Left colon (tissue), 2 donors: Measurements from ENCODE around the gene EPHA4. TPM values are rescaled to one million over a fixed set of nuclear protein-coding genes. Genes with fewer than 3 reads are reported as not detected.

Experiments used
- ATAC-seq: fragments of 200-7000 bp; cut with Tn5 transposase; one replicate; pipeline ENCODE4 v1.9.1; 2020; ENCODE audit warnings: mild to moderate bottlenecking, moderate library complexity
- DNase-seq, 2 donors: peaks; one replicate each; pipeline ENCODE4 v3.0.0-alpha.2; 2020
- intact Hi-C, 2 donors: fragments of 100-400 bp; cut with DNase I in 1 of 2; cut with micrococcal nuclease in 1 of 2; formaldehyde crosslinking; loops; one replicate each; pipeline versions ENCODE4 v1.11.2 to v1.14.0; 2022; cut with DNase I, micrococcal nuclease
- long read RNA-seq: library from polyadenylated mRNA; unstranded; transcript quantifications from one replicate; pipeline ENCODE4 v2.0.0, GENCODE V29; 2021
- total RNA-seq, 2 donors: library from RNA; stranded (reverse); fragmentation: NEBNext Ultra II Directional; extraction: Animal tissue kit (Norgen Biotek cat#: 25700); gene quantifications; one replicate each; pipeline ENCODE4 v1.2.1, GENCODE V29; 2021
- donor health status: DM: no; HTN: no; CAD: no.
- donor health status: DM: yes; HTN: yes; CAD: no.

The EPHA4 gene
- 10 to 100 TPM; 16.5 to 21.2 TPM for total RNA-seq
- long read RNA-seq, partial matches to known transcripts, result 0 of 1 reads
- long read RNA-seq, other reads (novel, unspliced or antisense), result 0 of 1 reads

DNA sequence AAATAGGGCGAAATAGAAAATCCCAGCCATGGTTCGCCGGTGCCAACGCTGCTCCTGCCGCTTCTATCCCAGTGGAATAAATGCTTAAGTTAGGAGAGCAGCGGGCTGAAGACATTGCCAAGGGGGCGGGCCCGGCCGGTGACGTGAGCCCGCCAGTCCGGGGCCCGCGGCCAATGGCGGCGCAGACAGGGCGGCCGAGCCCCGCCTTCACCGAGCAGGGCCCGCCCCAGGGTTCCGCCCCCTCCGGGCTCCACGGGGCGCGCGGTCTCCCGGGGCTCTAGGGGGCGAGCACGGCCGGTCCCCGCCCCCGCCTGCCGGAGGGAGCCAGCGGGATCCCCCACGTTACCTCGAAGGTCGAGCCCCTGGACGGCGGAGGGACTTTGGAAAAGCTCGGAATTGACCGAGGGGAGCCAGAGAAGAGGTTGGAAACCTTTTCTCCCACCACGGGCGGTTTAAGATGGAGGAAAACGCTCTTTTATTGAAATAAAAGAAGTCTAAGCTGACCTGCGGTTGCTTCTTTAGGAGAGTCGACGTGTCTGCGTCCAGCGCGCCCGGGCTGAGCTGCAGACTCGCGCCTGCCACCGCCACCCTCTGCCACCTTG, at the start of gene EPHA4:
Gene EPHA4 (minus strand): TSS at position 86 of the 602 bp plus-strand sequence. CDS start 56 bp downstream, at position 30.
- DNase-seq, result peak; percentile 85 to 91
- peak; percentile 89 for ATAC-seq
- intact Hi-C loops, result loop anchor here in 1 of 2 donors (2.0 to 10.0 kb wide), 2 partner anchors 392 to 888 kb away; no protein-coding TSS in a partner anchor

DNA sequence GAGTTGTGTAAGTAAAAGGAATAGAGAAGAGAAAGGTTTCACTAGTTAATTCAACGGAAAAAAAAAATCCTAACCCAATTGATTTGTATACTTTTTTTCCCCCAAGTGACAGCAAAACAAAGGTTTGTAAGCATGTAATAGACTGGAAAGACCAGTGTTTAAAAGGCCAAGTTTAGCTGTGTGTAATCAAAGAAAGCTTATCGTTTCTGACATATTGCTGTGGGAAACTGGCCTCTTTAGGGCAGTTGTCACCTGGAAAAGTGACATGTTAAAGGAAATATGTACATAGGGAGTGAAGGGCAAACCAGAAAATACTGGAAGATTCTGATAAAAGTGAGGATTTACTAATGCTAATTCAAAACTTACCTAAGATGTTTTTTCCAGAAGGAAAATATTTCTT, 45.9 kb upstream of the EPHA4 start:
- DNase-seq (no peak), ATAC-seq (no peak)
- intact Hi-C loops, result no loop called here

DNA sequence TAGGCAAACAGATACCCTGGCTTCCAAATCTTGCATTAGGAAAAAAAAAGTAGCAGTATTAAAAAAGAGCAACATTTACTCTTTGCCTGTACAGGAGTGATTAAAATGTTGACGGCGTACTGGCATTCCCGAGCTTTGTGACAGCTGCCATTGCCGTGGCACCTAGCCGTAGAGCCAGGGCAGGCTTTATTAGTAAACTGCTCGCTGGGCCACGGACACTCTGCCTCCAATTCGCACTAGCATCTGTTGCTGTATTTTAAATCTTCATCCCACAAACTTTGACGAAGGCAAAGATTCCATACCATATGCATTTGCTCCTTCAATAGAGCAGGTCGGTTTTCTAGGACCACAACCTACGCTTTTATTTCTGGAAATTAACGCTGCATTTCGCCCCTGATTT, 44.5 kb upstream of the EPHA4 start:
- intact Hi-C loops, result no loop called here
- ATAC-seq, result no peak
- no peak for DNase-seq

DNA sequence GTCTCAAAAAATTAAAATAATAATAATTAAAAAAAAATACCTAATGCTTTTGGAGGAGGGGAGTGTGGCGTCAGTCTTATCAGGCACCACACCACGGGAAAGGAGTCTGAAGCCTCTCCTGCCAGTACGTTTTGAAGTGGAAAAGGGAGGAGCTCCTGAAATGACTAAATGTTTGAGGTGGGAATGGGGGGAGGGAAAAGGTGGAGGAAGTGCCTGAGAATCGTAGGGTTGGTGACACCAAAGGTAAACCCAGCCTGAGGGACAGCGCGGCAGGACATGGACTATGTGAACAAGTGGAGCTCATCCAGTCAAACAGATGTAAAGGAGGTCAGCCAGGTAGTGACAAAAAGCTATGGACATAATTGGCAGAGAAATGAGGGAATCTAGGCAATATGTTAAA, 42.2 kb upstream of the EPHA4 start:
- intact Hi-C loops, result no loop called here
- DNase-seq, result no peak
- ATAC-seq, result no peak

DNA sequence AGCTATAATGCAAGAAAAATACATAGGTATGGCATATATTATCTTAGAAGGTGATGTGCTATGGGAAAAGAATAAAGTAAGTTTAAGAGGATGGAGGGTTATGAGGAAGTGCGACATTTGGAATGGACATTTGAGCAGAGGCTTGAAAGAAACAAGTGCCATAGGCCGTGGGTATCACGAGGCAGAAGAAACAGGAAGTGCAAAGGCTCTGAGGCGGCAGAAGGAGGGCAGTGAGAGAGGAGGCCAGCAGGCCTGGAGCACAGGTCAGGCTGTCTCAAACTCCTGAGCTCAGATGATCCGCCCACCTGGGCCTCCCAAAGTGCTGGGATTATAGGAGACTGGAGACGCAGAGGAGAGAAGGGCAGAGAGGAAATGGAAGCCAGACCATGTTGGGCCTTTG, 40.7 kb upstream of the EPHA4 start:
- ATAC-seq (no peak), DNase-seq (no peak)
- intact Hi-C loops, result no loop called here

DNA sequence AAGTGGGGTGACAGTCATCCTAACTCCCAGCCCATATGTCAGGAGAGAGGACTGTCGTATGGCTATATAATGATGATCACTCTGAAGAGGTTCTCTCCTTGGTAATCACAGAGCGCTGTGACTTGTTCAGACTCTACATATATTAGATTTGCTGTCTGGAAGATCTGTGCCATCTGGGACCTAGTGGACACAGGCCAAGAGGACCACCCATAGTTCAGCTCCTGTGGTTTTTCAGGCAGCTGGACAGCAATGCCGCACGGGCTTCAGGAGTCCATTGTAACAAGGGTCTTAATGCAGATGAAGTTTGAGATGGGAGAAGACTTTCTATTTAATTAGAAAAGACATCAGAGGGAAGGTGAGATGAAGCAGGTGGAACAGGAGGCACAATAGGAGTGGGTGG, 40.1 kb upstream of the EPHA4 start:
- no peak for ATAC-seq
- no peak for DNase-seq
- intact Hi-C loops, result no loop called here

DNA sequence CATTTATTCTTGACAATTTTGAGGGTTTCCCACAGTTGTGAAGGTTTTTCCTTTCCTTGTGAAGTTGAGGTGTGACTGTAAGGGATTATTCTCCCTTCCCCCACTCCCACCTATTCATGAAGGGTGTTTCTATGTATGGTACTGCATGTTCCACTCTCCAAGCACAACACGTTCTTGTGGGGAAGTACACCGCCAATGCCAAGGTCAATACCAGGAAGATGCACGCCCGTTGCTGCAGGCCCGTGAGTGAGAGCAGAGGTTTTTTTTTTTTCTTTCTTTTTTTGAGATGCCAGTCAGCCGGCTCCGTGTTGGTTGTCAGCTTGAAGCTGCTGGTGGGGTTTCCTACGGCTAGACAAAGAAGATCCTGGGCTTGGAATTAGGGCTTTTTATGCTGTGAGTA, 38.6 kb upstream of the EPHA4 start:
- intact Hi-C loops, result no loop called here
- ATAC-seq, result no peak
- DNase-seq, result no peak

DNA sequence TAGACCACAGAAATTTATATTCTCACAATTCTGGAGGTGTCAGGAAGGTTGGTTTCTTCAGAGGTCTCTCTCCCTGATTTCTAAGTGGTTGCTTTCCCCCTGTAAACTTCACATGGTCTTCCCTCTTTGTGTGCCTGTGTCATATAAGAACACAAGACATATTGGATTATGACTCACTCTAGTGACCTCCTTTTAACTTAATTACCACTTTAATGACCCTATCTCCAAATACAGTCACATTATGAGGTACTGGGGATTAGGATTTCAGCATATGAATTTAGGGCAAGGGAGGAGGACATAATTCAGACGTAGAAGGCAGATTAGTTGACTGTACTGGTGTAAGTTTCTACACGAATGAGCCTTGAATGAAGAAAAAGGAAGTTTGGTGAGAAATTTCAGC, 38.2 kb upstream of the EPHA4 start:
- intact Hi-C loops, result no loop called here
- no peak for ATAC-seq

DNA sequence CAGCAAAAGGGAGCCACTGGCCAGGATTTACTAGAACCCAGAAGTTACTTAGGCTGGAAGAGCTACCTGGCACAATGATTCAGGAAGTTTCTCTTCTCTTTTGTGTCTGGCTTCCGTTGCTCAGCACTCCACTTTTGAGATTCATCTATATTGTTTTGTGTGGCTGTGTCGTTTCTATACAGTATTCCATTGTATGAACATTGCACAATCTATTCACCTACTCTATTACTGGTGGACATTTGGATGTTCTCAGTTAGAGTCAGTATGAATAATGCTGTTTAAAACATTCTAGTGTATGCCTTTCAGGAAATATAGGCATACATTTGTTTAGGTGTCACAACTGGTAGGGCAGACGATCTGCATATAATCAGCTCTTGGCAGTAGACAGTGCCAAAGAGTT, 36.3 kb upstream of the EPHA4 start:
- DNase-seq (no peak), ATAC-seq (no peak)
- intact Hi-C loops, result no loop called here

More for the DNA sequence above, 38.2 kb upstream of the EPHA4 start:
- DNase-seq, result no peak

DNA sequence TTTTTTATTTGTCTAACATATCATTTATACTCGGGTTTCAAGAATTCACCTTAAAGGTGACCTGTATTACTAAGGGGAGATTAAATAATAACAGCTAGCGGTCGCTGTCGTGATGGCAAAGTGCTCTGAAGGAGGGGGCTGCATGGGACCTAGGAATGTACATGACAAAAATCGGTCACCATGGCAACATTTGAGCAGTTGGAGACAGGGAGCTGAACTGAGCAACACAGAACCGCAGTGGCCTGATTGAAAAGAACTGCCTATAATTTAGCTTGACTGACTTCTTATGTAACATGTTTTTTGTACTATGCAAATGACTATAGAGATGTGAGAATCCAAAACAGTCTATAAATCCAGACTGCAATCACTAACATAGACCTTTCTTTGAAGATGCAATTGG, 34.3 kb upstream of the EPHA4 start:
- ATAC-seq, result no peak
- intact Hi-C loops, result no loop called here
- no peak for DNase-seq

DNA sequence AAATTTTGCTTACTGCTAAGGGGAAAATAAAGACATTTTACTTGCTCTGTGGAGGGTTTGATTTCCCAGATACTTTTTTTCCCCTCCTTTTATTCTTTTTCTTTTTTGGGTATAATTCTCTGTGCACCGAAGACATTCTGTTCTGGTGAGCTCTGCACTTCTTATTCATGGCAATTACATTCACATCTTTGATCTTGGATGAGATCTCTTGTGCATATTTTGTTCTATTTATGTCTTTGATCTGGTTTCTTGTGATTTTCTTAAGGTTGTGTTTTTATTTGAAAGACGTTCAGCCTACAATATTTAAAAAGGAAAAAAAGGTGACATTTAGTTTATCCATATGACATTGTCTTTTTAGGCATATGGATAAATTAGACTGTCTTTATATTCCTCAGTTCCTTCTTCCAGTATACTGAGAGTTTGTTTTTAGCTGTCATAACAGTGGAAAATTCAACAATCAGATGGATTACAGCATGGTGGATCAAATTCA, 33.7 kb upstream of the EPHA4 start:
- ATAC-seq (no peak), DNase-seq (no peak)
- intact Hi-C loops, result no loop called here

DNA sequence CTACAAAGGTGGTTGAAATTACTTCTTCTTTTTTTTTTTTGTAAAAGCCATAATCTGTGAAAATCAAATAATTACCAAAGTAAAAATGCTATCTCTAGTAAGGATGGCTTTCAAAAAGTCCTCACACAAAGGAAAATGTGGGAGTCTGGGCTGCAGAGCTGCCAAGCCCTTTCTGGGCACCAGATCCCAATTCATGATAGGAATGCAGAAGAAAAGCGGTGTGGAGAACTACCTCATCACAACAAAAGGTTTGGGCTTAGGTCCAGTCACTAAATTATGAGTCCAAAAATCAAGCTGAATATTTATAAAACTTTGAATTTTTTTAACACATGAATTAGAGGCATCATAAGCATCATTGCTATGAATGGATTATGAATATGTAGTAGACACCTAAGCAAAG, 30.8 kb upstream of the EPHA4 start:
- ATAC-seq (no peak), DNase-seq (no peak)
- intact Hi-C loops, result no loop called here

DNA sequence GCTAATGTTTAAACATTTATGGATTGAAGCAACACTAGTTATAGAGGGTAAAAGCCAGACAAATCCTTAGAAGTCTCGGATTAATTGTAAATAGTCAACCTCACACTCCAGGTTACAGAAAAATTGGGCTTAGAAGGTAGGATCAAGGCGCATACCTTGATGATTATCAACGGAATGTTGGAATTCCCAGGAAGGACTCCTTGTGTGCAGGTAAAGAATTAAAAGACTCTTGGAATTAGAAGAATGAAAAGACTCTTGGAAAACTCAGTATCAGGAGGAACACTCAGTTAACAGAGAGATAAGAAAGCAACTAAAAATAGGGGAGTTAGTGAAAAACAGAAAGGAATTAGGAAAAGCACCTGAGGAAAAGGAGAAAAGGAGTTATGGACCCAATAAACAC, 29.3 kb upstream of the EPHA4 start:
- ATAC-seq (no peak), DNase-seq (no peak)
- intact Hi-C loops, result no loop called here

DNA sequence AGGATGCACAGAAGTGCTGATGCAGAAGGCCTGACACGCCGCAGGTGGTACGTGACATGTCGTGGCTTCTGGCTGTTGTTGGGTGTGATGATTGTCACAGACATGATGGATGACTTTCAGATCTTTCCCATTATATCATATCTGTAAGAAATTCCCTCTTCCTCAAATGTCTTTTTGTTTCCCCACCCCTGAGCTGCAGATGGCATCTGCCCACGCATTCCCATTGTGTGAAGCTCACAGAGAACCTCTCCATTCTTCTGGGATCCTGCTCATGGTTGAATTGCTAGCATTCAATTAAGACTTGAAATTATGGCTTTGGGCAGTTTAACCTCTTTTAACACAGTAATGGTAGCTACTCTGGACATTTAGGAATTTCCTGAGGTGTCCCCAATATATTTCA, 28.3 kb upstream of the EPHA4 start:
- intact Hi-C loops, result no loop called here
- ATAC-seq (no peak), DNase-seq (no peak)

DNA sequence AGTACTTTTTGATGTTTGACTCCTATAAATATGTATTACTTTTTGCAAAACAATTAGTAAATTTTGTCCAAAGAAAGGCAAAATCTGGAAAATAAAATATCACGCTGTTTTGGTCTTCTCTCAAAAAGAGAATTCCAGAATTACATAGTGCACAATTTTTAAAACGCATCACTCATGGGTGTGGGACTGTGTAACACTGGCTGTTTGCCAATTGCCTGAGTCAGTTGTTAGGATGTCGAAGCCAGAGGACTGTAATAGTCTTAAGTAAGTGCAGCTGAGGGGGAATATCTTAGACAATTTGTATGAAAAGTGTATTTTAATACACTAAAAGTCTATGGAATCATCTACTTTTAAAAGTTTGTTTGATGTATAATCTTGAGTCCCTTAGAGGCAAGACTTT, 24.1 kb upstream of the EPHA4 start:
- no peak for DNase-seq
- intact Hi-C loops, result no loop called here
- no peak for ATAC-seq

DNA sequence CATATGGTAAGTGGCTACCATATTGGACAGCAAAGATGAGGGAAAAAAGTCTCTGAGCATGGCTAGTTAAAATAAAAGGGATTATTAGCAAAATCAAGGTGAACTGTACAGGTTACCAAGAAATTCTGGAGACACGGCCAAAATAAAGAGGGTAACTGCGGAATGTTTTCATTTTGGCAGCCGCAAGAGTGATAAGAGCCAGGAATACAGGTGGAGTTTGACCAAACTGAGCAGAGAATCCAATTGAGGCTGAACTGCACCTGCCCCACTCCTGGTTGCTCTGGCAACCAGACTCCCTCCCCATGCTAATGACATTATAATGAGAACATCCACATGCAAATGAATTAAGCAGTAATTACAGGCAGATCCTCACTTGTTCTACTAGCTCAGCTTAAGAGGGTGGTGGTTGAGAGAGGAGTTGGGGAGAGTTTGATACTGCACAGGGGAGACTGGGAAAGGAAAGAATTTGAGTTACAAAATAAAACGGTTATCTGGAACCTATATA, 18.8 kb upstream of the EPHA4 start:
- DNase-seq (no peak), ATAC-seq (no peak)
- intact Hi-C loops, result no loop called here

DNA sequence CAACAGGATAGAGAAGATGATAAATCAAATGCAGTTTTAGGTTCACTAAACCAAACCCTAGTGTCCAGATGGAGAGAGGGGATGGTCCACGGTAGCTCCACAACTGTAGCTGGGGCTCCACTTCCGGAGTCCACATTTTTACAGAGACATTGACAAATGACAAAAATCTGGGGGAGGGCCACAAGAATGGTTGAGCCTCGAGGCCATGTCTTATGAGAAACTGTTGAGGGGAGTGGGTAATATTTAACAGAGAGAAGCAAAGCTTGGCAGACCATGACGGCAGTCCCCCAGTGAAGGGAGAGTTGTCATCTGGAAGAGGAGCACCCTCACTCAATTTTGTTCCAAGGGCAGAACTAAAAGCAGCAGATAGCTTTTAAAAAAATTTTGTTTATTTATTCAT, 17.6 kb upstream of the EPHA4 start:
- ATAC-seq (no peak), DNase-seq (no peak)
- intact Hi-C loops, result loop anchor here in 1 of 2 donors (10.0 kb wide), 1 partner anchor 1855 kb away; no protein-coding TSS in a partner anchor

DNA sequence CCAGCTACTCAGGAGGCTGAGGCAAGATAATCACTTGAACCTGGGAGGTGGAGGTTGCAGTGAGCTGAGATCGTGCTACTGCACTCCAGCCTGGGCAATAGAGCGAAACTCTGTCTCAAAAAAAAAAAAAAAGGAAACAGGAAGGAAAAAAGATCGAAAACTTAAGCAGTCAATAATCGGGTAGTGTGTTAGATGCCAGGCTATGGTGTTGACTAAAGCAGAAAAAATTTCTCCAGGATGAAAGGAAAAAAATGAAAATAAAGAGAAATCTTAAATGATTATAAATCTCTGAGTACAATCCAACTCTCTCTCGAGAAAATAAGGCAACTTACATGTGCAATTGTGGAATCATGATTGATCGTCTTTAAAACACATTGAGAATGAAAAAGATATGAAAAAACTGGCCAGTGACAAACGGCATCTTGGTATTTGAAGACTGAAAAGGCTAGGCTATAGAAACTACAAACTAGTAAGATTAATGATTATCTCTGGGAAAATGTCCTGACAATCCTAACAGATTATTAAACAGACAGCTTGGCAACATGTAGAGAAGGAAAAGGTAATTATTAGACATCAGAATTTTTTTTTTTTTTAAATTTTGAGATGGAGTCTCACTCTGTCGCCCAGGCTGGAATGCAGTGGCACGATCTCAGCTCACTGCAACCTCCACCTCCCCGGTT, 16.3 kb upstream of the EPHA4 start:
- intact Hi-C loops, result loop anchor here in 1 of 2 donors (10.0 kb wide), 1 partner anchor 1854 kb away; no protein-coding TSS in a partner anchor
- ATAC-seq (no peak), DNase-seq (no peak)

DNA sequence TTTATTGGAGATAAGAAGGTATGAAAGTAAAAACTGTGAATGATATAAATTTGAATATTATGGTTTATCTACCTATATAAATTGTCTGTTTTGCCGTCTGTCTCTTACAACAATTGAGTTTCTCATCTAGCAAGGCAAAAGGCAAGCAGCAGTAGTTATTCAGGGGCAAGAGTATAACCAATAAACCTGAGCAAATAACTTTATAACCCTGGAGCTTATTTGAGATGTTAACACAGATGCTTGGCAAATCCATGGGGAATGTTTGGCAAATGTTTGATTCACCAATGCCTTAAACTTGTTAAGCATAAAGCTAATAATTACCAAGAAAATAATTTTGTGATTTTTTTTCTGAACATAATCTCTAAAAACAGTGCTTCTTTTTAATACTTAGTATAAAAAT, 9.9 kb upstream of the EPHA4 start:
- peak; percentile 89 for ATAC-seq
- intact Hi-C loops, result loop anchor here in 1 of 2 donors (10.0 kb wide), 1 partner anchor 1847 kb away; no protein-coding TSS in a partner anchor
- DNase-seq, result no peak

DNA sequence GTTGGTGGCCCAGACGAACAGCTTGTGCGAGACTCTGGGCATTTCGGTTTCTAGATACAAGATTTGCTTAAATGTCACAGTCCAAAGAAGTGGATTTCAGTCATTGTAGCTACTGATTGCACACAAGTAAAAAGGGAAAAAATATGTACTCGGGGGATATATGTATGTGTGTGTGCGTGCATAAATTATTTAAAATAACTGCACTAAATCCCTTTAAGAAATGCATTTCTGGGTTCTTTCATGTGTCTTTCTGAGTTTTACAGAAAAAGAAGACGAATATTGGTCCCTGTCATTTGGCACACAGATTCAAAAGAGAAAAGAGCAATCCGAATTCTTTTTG, 2.1 kb upstream of the EPHA4 start:
- ATAC-seq (no peak), DNase-seq (no peak)
- intact Hi-C loops, result loop anchor here in 1 of 2 donors (10.0 kb wide), 1 partner anchor 391 kb away; no protein-coding TSS in a partner anchor
